GM10266 (cell line): ENCODE measurements around the gene LRP1B.

ENCODE experiments used
- DNase-seq: peaks from one replicate; pipeline ENCODE4 v3.0.0; 2012; ENCODE audit errors: extremely low spot score
- TF ChIP-seq, protein P1 (sequence below): IDR thresholded peaks from 2 replicates; pipeline ENCODE4 v1.5.1; 2012; ENCODE audit warnings: mild to moderate bottlenecking, low read depth; ENCODE audit not compliant: control insufficient read depth, insufficient read depth; ENCODE audit errors: missing control alignments

Gene LRP1B

DNA sequence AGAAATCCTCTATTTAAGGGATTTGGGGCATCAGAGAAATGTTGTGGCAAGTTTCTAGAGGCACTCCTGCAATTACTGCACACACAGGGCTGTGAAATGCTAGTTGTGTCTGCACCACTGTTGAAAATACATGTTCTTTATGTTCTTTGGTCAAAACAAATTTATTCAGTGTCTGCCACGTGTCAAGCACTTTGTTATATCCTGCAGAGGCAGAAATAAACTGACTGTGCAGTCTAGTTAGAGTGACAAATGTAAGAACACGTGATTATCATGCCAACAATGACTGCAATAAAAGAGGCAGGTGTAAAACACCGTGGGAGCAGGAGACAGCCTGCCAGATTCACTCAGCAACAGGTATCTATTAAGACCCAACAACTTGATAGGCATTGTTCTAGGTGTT, 423.3 kb downstream of the LRP1B start:
- no peak for DNase-seq
- TF ChIP-seq, protein P1, sequence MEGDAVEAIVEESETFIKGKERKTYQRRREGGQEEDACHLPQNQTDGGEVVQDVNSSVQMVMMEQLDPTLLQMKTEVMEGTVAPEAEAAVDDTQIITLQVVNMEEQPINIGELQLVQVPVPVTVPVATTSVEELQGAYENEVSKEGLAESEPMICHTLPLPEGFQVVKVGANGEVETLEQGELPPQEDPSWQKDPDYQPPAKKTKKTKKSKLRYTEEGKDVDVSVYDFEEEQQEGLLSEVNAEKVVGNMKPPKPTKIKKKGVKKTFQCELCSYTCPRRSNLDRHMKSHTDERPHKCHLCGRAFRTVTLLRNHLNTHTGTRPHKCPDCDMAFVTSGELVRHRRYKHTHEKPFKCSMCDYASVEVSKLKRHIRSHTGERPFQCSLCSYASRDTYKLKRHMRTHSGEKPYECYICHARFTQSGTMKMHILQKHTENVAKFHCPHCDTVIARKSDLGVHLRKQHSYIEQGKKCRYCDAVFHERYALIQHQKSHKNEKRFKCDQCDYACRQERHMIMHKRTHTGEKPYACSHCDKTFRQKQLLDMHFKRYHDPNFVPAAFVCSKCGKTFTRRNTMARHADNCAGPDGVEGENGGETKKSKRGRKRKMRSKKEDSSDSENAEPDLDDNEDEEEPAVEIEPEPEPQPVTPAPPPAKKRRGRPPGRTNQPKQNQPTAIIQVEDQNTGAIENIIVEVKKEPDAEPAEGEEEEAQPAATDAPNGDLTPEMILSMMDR = no peak

DNA sequence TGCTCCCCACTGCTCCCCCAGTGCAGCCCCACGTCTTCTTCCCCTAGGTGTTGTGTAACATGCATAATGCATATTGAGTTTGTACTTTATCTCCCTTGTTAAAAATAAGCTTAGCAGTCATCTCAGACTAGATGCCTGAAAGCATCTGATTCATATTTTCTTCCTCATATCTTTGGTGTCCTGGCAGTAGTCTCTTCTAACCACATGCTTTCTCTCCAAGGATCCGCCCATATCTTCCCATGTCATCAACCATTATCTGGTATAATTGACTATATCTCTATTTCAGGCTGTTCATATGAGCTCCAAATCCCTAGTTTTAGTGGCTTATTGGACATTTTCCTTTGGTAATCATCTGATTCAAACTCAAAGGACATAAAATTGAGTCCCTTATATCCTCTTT, 426.3 kb downstream of the LRP1B start:
- no peak for DNase-seq
- TF ChIP-seq, protein P1 = no peak

DNA sequence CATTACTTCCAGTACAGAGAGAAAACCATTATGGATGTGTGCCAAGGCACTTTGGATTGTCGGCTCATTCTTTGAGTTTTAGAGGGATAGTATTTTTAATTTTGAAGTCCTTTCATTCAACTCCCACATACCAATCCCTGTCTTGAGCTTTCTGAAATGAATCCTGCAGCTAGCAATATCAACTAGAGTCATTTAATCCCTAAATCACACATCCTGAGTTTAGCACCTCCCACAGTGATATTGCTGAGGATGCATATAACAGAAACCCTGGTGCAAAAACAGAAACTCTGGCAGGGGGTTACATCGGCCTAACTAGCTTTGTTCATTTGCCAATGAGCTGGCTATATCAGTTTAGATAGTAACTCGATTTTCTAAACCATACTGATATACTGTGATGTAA, 427.3 kb downstream of the LRP1B start:
- DNase-seq = no peak
- TF ChIP-seq, protein P1 = no peak

DNA sequence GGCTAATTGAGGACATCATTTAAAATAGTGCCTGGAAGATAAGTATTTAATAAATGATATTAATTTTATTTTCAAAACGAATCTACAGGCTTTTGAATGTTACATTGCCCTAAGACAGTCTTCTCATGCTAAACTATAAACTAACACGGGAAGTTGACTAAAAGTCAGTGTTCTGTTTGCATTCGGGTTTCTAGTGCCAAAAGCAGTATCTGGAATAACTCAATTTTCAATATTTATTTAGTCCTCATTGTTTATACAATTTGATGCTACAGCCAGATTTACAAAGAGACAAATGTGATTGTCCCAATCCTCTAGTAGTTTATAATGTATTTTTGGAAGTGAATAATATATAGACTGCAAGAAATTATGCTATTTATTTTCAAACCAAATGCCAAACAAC, 429.2 kb downstream of the LRP1B start:
- no peak for DNase-seq
- TF ChIP-seq, protein P1 = no peak

DNA sequence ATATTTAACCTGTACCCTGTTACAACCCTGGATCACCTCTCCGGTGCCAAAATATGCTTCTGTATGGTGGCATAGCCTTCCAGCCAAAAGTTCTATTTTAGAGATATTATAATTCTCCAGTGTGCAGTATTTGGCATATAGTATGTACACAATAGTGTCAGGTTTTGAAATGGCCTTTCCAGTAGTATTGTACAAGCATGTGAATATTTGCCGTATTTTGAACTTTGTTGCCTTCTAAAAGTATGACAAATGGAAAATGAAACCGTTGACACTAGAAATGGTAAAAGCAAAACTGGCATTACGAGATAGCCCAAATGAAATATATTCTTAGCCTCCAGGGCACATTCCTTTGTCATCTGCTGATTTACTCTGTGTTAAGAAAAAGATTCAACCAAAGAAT, 431.2 kb downstream of the LRP1B start:
- TF ChIP-seq, protein P1 = no peak

DNA sequence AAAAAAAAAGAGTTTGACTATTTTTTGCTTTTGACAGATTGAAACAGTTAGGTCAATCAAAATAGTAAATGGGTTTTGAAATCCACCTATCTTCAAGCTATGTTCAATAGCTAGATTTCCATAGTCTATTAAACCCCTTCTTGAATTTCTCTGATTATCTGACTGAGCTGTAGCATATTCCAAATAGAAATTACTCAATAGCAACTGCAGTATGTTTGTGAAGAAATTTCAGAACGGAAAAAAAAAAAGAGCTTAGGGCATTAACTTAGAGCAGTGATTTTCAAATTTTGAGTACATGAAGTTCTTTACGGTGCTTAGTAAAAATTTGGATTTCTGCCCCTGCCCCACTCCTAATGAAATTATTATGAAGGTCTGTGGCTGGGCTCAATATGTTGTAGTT, 432.3 kb downstream of the LRP1B start:
- TF ChIP-seq, protein P1 = no peak
- no peak for DNase-seq

More for the DNA sequence above, 431.2 kb downstream of the LRP1B start:
- DNase-seq = no peak

DNA sequence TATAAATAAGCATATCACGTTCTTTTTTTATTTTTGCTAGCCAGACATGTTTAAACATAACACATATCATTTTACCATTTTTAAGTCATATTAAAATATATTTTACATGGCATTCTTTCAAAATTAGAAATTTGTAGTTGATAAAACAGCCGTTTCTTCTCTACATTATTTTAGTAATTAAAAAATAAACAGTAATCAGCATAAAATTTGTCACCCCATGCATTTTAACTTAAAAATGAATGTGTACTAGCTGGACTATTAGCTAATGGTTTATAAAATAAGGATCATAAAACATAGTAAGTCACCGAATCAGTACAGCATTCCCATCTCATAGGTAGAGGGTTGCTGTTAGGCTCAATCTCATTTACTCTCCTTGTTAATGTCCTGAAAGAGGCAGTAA, 433.8 kb downstream of the LRP1B start:
- no peak for DNase-seq
- TF ChIP-seq, protein P1 = no peak

DNA sequence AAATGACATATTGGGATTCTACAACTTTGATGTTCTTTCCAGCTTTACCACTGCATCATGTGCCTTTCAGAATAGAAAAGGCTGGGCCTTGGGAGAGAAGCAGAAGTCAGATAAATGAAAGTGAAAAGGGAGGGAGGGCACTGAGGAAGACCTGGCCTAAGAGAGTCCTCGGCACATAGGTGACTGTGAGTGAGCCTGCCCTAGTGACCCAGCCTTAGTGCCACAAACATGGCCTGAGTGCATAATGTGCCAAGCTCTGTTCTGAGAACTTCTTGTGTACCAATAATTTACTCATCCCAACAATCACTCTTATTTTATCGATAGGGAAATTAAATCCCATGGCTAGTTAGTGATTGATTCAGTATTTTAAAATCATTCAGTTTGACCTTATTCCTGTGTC, 436.6 kb downstream of the LRP1B start:
- TF ChIP-seq, protein P1 = no peak
- no peak for DNase-seq
